Measurements from ENCODE around the gene RNF31. TPM values are rescaled to one million over a fixed set of nuclear protein-coding genes. Genes with fewer than 3 reads are reported as not detected.

RNF31 gene
- total and polyA plus RNA-seq, 2 of the 13 experiments (the other 11 are each of a cell fraction or from before 2014, with no cell fraction given), result 48.2 to 86.8 TPM

- TF ChIP-seq, protein P1, sequence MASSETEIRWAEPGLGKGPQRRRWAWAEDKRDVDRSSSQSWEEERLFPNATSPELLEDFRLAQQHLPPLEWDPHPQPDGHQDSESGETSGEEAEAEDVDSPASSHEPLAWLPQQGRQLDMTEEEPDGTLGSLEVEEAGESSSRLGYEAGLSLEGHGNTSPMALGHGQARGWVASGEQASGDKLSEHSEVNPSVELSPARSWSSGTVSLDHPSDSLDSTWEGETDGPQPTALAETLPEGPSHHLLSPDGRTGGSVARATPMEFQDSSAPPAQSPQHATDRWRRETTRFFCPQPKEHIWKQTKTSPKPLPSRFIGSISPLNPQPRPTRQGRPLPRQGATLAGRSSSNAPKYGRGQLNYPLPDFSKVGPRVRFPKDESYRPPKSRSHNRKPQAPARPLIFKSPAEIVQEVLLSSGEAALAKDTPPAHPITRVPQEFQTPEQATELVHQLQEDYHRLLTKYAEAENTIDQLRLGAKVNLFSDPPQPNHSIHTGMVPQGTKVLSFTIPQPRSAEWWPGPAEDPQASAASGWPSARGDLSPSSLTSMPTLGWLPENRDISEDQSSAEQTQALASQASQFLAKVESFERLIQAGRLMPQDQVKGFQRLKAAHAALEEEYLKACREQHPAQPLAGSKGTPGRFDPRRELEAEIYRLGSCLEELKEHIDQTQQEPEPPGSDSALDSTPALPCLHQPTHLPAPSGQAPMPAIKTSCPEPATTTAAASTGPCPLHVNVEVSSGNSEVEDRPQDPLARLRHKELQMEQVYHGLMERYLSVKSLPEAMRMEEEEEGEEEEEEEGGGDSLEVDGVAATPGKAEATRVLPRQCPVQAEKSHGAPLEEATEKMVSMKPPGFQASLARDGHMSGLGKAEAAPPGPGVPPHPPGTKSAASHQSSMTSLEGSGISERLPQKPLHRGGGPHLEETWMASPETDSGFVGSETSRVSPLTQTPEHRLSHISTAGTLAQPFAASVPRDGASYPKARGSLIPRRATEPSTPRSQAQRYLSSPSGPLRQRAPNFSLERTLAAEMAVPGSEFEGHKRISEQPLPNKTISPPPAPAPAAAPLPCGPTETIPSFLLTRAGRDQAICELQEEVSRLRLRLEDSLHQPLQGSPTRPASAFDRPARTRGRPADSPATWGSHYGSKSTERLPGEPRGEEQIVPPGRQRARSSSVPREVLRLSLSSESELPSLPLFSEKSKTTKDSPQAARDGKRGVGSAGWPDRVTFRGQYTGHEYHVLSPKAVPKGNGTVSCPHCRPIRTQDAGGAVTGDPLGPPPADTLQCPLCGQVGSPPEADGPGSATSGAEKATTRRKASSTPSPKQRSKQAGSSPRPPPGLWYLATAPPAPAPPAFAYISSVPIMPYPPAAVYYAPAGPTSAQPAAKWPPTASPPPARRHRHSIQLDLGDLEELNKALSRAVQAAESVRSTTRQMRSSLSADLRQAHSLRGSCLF (CRISPR knock-in tag; IDR thresholded peaks at IDR 0.05; ENCODE audit: borderline replicate concordance), result peak; percentile 88; the same call in 1 of the 2 replicates
- peak; percentile 97; the same call in 1 of the 2 replicates for TF ChIP-seq E2F2 (CRISPR knock-in tag; IDR thresholded peaks at IDR 0.05; ENCODE audit: borderline replicate concordance)
- no peak for TF ChIP-seq ZNF446 (CRISPR knock-in tag; IDR thresholded peaks at IDR 0.05)
- peak; percentile 96 for TF ChIP-seq AGO1 (IDR thresholded peaks at IDR 0.05; ENCODE audit: low read depth, low read length, poor library complexity, severe bottlenecking)
- TF ChIP-seq AHDC1 (CRISPR knock-in tag; IDR thresholded peaks at IDR 0.05; ENCODE audit: borderline replicate concordance), result no peak
- TF ChIP-seq ZNF660 (CRISPR knock-in tag; IDR thresholded peaks at IDR 0.05; ENCODE audit: borderline replicate concordance, low read depth), result peak; percentile 96; the same call in 1 of the 2 replicates
- TF ChIP-seq ZSCAN20 (CRISPR knock-in tag; IDR thresholded peaks at IDR 0.05; ENCODE audit: borderline replicate concordance), result peak; percentile 87
- TF ChIP-seq REL (CRISPR knock-in tag; conservative IDR thresholded peaks at IDR 0.05), result no peak
- TF ChIP-seq NFRKB (IDR thresholded peaks at IDR 0.05), result no peak
- peak; percentile 100 for TF ChIP-seq AGO2 (optimal IDR thresholded peaks at IDR 0.05; ENCODE audit: low read depth, low read length)
- no peak; the same call in 1 of the 2 replicates for TF ChIP-seq BCL6 (CRISPR knock-in tag; IDR thresholded peaks at IDR 0.05)
- no peak for TF ChIP-seq ZNF670 (CRISPR knock-in tag; IDR thresholded peaks at IDR 0.05; ENCODE audit: borderline replicate concordance)
- no peak for TF ChIP-seq ARNT (IDR thresholded peaks at IDR 0.05)
- no peak for TF ChIP-seq CBX2 (IDR thresholded peaks at IDR 0.05; ENCODE audit: low read depth, low read length)
- peak; percentile 96 for TF ChIP-seq CBX2 (CRISPR knock-in tag; IDR thresholded peaks at IDR 0.05; ENCODE audit: low read depth)
Measured at GRCh38 chr14:24141097-24141880, 6.0 kb upstream of the RNF31 start, which contains the start of gene EMC9 (continued).

Data from HepG2 (cell line).